GOT3 (cell line): Measurements from ENCODE around the gene LAG3.
"Not testable (repeated sequence)": the region's sequence is repeated elsewhere in the genome, so short reads cannot be mapped to it uniquely, and the experiment has no call there.

Source experiments
- DNase-seq: peaks from one replicate; lab custom pipeline; 2025; ENCODE audit warnings: mixed read lengths; lab: John Stamatoyannopoulos, UW

The LAG3 gene

DNA sequence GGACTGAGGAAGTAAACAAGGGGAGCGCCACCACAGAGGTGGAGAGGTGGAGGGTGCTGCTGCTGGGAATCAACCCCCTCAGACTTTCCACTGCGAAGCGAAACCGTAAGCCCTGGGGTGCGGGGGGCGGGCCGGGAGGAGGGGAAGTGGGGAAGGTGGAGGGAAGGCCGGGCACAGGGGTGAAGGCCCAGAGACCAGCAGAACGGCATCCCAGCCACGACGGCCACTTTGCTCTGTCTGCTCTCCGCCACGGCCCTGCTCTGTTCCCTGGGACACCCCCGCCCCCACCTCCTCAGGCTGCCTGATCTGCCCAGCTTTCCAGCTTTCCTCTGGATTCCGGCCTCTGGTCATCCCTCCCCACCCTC is at the start of gene LAG3:
LAG3 (plus strand) TSS at position 190 of the 365 bp plus-strand sequence. CDS start 333 bp downstream, outside the sequence.
- no peak for DNase-seq

DNA sequence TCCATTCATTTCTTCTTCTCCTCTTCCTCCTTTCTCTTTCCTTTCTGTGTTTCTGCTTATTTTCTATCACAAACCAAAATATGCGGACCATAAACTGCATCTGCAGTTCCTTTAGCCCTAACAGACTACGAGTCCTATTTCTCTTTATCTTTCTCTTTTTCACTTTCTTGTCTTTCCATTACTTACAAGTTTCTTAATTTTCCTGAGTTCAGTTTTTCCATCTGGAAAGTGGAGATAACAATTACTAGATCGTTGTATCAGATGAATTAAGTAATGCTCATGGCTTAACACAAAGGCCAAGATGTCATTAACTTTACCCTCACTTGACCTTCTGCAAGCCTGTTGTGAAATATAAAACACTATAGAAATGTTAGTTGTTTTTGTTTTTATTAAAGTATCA is 49.5 kb upstream of the LAG3 start:
- DNase-seq: no peak

DNA sequence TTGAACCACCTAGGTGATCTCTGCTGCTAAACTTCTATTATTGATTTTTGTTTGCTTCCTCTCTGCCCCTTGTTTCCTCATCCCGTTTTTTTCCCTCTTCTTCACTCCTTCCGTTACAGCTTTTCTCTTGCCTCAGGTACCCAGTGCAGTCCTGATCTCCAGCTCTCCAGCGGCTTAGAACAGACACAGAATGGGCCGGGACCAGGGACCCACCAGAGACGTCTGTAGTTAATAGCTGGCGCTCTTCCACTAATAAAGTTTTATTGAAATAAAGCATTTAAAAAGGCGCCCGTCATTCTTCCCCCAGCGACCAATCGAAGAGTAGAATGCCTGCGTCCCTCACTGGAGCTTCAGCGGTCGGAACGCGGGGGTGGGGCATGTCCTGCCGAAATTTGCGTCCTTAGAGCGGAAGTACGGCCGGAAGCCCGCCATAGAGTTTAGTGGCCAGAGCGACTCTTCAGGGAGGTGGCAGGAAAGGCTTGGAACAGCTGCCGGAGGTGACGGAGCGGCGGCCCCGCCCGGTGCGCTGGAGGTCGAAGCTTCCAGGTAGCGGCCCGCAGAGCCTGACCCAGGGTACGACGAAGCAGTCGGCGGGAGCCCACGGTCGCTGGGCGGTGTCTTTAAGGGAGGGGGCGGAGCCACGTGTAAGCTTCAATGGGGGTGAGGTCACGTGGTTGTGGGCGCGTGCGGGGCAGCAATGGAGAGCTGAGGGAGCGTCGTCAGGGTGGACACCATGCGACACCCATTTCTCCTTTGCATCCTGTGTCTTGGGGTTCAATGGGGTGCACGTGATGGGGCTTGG is 48.5 kb upstream of the LAG3 start, which contains the start of gene COPS7A:
COPS7A (plus strand) TSS at position 440 of the 802 bp plus-strand sequence. CDS start 611 bp downstream, outside the sequence.
- DNase-seq: peak; percentile 92

DNA sequence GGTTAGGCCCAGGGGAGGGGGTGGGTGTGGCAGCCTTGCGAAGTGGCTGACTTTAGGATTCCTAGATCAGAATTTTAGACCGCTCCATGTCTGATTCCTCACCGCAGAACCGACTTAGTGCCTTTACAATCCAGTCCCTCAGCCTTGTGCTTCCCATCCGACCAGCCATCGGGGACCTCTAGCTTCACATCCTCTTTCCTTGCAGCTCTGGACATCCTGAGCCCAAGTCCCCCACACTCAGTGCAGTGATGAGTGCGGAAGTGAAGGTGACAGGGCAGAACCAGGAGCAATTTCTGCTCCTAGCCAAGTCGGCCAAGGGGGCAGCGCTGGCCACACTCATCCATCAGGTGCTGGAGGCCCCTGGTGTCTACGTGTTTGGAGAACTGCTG is 47.9 kb upstream of the LAG3 start:
- no peak for DNase-seq

DNA sequence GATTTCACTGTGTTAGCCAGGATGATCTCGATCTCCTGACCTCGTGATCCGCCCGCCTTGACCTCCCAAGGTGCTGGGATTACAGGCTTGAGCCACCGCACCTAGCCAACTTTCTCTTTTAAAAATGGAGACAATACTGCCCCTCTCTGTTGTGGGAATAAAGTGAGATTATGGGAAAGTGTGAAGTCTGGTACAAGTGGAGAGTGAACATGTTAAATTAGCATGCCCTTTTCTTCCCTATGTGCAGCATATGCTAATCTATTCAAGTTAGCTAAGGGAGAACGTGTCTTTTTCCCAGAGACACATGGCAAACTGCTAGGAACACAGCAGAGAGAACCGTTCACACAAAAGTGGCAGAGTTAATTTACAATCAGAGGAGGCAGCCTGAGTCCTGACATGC is 47.0 kb upstream of the LAG3 start:
- no peak for DNase-seq

DNA sequence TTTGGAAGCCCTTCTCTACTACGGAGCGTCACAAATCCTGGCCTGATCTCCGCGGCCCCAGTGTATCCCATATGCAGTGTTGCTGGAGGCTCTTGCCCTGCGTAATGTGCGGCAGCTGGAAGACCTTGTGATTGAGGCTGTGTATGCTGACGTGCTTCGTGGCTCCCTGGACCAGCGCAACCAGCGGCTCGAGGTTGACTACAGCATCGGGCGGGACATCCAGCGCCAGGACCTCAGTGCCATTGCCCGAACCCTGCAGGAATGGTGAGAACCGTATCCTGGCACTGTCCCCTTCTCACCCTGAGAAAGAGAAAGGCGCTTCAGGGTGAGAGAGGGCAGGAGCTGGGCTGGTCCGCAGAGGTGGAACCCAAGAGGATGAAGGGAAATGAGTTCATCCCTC is 43.1 kb upstream of the LAG3 start:
- no peak for DNase-seq

DNA sequence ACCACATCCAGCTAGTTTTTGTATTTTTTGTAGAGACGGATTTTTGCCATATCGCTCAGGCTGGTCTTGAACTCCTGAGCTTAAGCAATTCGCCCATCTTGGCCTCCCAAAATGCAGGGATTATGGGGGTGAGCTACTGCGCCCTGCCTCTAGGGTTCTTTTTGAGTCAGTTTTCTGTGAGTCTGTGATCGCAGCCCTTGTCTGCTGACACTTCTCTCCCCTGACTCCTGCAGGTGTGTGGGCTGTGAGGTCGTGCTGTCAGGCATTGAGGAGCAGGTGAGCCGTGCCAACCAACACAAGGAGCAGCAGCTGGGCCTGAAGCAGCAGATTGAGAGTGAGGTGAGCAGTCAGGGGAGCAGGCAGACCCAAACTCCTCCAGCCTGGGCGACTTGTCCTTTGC is 42.2 kb upstream of the LAG3 start:
- no peak for DNase-seq

DNA sequence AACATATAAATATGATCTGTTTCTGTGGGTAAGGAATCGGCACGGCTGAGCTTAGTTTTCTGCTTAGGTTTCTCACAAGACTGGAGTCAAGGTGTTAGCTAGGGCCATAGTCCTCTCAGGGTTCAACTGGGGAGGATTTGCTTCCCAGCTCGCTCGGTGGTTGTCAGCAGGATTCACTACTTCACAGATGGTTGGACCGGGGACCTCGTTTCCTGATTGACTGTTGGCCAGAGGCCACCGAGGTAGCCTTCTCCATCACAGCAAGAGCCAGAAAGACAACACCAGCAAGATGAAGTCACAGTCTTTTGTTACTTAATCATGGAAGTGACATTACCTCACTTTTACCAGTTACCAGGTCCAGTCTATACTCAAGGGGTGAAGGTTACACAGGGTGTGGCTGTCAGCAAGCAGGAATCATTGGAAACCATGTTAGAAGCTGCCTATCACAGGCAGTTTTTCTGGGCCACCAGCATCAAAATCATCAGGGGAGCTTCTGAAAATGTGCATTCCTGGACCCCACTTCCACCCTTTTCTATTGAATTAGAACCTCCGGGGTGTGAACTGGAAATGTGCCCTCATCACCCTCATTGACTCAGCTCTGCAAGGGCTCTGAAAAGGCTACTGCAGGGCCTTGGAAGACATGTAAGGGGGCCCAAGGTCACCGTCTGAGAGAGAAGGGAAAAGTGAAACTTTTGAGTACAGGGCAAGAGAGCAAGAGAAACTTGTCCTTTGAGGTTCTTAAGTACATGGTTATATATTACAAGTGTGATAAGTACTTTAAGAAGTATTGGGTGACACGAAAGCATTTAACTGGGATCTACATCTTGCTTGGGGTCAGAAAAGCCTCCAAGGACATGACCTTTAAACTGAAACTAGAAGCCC is 37.6 kb upstream of the LAG3 start:
- DNase-seq: no peak

DNA sequence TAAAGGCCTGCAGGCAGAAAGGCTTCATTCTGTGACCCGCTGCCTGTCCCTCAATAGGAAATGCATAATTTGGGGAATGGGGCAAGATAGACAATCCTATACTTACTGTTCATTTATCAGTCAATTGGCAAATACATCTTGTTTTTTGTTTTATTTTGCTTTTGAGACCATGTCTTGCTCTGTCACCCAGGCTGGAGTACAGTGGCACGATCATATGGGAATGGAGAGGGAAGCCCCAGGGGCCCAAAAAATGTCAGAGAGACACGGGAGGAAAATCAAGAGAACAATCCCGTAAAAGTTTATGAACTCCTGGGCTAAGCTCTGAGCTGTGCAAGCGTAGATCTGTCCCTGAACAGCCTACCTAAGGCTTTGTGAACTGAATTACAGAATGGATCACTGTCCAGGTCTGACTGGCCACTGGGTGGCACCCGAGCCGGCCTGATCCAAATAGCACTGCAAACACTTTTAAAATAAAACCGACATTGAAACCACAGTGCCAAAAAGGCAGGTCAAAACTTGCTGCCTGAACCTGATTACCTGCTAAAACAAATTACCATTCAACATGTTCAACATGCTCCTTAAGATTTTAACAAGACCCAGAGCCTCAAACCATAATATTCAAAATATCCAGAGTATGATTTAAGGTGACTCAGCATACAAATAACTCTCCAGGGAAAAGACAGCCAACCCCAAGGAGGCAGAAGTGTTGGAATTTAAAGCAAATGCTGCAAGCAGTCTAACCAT is 36.7 kb upstream of the LAG3 start:
- no peak for DNase-seq

DNA sequence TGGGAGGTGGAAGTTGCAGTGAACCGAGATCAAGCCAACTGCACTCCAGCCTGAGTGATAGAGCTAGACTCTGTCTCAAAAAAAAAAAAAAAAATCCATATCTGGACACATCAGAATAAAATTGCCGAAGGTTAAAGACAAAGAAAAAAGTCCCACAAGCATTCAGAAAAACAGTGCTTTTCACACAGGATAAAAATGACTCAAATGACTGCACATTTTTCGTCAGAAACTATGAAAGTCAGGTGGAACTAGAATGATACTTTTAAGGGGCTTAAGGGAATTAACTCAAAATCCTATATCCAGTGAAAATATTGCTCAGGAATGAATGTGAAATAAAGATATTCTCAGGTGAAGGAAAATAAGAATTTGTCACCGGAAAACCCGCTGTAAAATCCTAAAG is 35.6 kb upstream of the LAG3 start:
- DNase-seq: no peak

DNA sequence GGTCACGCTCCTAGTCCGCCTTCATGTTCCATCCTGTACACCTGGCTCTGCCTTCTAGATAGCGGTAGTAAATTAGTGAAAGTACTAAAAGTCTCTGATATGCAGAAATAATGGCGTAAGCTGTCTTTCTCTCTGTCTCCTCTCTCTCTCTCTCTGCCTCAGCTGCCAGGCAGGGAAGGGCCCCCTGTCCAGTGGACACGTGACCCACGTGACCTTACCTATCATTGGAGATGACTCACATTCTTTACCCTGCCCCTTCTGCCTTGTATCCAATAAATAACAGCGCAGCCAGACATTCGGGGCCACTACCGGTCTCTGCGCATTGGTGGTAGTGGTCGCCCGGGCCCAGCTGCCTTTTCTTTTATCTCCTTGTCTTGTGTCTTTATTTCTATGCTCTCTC is 30.2 kb upstream of the LAG3 start:
- DNase-seq: not testable (repeated sequence)

DNA sequence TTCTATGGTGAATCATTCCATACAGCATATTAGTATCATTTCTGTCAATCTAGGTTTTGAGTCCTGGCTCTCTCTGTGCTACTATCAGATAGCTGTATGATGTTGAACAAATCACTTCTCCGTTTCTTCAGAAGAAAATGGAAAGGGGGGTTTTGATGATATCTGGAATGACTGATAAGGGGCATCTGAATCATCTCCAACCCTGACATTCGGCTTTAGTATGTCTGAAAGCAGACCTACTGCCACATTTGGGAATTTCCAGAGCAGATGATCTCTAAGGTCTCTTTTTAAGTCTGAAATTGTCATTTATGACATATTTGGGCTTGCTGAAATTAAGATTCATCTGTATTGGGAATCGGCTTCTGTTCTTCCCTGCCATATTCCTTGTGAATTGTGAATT is 29.5 kb upstream of the LAG3 start:
- no peak for DNase-seq

DNA sequence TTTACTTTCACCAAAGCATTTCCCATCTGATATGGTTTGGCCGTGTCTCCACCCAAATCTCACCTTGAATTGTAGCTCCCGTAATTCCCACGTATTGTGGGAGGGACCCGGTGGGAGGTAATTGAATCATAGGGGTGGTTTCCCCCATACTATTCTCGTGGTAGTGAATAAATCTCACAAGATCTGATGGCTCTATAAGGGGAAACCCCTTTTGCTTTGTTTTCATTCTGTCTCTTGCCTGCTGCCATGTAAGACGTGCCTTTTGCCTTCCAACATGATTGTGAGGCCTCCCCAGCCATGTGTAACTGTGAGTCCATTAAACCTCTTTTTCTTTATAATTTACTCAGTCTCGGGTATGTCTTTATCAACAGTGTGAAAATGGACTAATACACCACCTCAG is 29.0 kb upstream of the LAG3 start:
- not testable (repeated sequence) for DNase-seq

DNA sequence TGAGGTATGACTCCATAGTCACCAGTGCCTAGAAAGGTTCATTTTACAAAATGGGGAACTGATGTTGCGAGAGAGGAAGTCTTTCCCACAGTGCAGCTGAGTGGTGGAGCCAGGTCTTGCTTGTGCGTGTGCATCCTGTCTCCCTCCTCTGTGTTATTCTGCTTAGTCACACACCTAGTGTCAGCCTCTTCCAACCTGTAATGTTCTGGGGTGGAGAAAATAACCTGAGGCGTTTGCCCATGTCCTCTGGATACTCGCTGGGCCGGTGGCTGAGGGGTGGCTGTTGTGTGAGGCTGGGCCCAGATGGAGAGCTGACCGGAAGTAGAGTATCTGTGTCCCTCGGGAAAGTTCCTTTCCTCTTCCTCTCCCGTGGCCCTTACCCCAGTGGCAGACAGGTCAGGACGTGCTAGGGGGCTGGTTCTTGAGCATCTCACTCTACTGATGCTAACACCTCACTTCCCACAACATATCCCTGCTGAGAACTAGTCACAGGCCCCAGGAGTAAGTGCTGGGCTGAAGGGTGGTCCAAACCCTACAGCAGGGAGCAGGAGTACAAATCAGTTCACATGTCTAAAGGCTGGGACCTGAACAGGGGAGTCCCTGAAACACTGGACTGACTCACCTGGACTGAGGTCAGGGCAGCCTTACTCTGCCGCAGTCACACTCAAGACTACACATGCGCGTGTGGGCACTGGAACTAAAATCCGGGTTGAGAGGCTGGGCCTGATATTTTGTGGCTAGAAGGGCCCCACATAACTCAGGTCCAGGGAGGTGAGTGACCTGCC is 26.4 kb upstream of the LAG3 start:
- DNase-seq: no peak

DNA sequence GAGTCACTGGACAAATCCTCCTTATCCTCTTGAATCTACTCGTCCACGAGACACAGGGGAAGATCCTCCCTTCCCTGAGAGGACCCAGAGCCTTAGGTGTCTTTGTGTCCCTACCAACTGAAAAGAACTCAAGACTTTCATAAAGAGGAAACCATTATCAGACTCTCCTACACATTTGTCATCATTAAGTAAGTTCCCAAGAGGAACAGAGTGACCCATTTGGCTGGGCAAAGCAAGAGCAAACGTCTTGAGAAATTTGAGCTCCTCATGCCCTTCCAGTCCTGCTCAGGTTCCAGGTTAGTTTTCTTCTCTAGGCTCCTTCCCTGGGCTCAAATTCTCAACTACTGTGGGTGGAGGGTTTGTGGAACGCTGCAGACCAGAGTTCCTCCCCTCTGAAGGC is 25.1 kb upstream of the LAG3 start:
- no peak for DNase-seq

DNA sequence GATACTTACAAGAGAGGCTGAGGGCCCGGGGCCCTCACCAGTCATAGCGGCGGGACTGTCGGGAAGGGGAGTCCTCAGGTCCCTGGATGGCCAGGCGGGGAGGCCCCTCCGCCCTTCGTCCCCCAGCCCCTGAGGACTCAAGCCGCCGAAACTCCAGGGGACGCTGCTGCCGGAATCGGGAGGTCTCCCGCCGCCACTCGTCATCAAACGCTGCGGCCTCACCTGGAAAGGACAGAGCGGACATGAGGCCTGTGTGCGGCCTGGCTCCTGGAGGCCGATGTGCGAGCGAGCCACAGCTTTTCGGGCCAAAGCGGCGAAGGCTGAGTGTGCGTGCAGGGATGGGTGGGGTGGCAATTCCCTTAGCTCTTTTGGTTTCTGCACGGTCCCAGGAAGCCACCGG is 23.6 kb upstream of the LAG3 start:
- no peak for DNase-seq

DNA sequence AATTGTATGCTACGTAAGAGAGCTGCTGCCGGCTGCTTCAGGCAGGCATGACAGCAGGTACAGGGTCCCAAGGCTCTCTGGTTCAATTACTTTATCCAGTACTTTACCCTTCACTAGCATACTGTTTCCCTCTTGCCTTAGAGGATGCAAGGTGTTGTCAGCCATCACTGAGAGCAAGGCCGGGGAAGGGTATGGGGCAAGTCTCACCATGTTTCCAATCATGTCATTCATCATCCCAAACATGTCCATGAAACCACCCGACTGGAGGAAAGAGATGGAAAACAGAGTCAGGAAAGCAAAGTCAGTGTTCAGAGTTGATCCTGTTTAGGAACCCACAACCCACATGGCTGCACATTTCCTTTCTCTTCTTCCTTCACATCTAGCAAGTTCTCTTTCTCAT is 21.8 kb upstream of the LAG3 start:
- DNase-seq: no peak

DNA sequence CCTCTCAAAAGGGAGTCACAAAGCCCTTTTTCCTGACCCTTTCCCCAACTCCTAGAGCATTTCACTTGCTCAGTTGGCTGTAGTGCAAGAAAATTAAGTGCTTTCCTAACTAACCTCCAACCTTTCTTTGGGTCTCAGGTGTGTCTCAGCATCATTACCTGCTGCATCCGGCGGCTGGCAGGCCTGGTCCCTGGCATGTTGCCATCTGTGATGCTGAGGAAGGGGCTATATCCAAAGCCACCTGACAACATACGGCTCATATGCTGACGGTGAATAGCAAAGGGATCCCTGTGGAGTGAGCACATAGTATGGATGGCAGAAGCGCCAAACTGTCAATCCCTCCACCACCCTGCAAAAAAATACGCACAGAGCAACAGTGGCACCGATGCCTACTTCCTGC is 20.6 kb upstream of the LAG3 start:
- no peak for DNase-seq

DNA sequence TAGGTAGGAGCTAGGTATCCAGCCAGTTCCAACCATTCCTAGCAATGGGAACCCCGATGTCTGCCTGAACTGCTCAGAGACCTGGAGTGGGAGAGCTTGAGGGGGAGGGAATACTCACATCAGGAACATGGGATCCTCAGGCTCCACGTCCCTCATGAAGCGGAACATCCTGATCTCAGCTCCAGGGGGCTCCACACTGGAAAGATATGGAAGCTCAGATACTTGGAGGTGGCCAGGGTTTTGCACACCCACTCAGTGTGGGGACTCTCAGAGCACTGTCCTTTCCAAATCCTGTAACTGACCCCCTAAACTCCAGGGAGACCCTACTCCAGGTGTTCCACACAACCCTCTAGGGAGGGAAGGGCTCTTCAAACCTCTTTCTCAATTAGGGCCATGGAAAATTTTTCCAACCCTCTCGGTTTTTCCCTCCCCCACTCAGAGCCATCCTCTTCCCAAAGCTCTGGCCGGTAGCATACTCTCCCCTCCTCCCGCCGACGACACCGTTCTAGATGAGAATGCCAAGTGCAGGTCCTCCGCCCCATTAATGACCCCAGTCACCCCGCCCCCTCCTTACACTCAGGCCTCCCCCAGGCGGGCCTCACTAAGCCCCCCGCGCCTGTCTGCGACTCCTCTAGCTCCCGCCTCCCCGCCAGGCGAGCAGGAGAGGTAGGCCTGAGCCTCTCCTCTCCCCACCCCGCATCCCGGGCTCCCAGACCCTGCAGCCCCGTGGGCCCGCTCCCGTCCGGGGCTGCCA is 20.0 kb upstream of the LAG3 start:
- DNase-seq: no peak

DNA sequence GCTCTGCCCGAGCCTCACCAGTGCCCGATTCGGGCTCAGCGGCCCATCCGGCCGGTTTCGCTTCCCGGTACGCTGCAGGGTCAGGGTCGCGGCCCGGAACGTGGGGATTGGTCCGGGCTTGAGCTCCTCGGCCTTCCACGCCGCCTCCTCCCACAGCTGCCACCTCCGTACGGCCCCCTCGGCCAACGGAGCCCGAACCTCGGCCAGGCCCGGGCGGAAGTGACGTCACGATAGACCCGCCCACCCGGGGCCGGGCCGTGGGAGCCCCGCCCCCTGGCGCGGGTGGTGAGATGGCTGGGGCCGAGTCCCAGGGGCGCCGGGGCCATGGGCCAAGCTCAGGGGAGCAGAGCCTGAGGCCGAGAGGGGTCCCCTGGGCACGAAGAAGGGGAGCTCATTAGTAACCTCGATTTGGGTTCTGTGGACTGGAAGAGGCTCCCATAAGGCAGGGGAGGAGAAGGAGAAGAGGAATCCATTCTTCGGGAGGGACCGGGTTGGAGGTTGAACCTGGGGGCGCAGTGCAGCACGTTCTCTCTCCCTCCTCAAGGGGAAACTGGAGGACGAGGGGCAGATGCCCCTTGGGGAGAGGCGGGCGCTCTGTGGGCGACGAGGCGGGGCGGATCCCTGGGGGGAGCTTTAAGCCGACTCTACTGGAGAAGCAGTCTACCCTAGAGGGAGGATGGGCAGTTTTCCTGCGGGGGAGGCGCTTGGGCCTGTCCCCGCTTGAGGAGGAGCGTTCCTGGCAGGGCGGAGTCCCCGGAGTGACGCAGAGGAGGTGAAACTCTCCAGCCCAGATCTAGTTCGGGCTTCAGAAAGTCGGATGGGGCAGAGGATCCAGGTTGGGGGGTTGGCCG is 19.2 kb upstream of the LAG3 start, which contains the start of gene MLF2:
MLF2 (minus strand) TSS at position 221 of the 851 bp plus-strand sequence. CDS start 807 bp downstream, outside the sequence.
- DNase-seq: peak; percentile 93
